GM18526 (cell line): ENCODE measurements around the gene DSCAM.

Experiments used
- POLR2A ChIP-seq: IDR thresholded peaks from 3 replicates; pipeline ENCODE4 v1.6.1; 2011; ENCODE audit not compliant: insufficient read length; ENCODE audit errors: extremely low read depth

The DSCAM gene

GRCh38 chr21:40379881-40380810 is 466.8 kb downstream of the DSCAM start:
- no peak for TF ChIP-seq POLR2A

GRCh38 chr21:40377135-40377534 is 469.8 kb downstream of the DSCAM start:
- TF ChIP-seq POLR2A = no peak

- no peak for TF ChIP-seq POLR2A
Observed at GRCh38 chr21:40373761-40374160, 473.2 kb downstream of the DSCAM start.

GRCh38 chr21:40372506-40372905 is 474.5 kb downstream of the DSCAM start:
- TF ChIP-seq POLR2A = no peak

- no peak for TF ChIP-seq POLR2A
Observed at GRCh38 chr21:40371329-40371728, 475.6 kb downstream of the DSCAM start.

- no peak for TF ChIP-seq POLR2A
Observed at GRCh38 chr21:40356644-40357043, 490.3 kb downstream of the DSCAM start.

- no peak for TF ChIP-seq POLR2A
Observed at GRCh38 chr21:40355076-40355475, 491.9 kb downstream of the DSCAM start.

GRCh38 chr21:40351006-40351405 is 496.0 kb downstream of the DSCAM start:
- TF ChIP-seq POLR2A = no peak

- TF ChIP-seq POLR2A = no peak
Observed at GRCh38 chr21:40349591-40349990, 497.4 kb downstream of the DSCAM start.

- TF ChIP-seq POLR2A = no peak
Observed at GRCh38 chr21:40345711-40346321, 501.1 kb downstream of the DSCAM start.

- TF ChIP-seq POLR2A = no peak
Observed at GRCh38 chr21:40340357-40340756, 506.6 kb downstream of the DSCAM start.

GRCh38 chr21:40339050-40339449 is 507.9 kb downstream of the DSCAM start:
- TF ChIP-seq POLR2A = no peak

GRCh38 chr21:40337981-40338380 is 509.0 kb downstream of the DSCAM start:
- TF ChIP-seq POLR2A = no peak

- no peak for TF ChIP-seq POLR2A
Observed at GRCh38 chr21:40335704-40336103, 511.3 kb downstream of the DSCAM start.

- no peak for TF ChIP-seq POLR2A
Observed at GRCh38 chr21:40334159-40334558, 512.8 kb downstream of the DSCAM start.

GRCh38 chr21:40333731-40334130 is 513.2 kb downstream of the DSCAM start:
- TF ChIP-seq POLR2A = no peak
